ENCODE measurements around the gene AGPAT2. TPM values are rescaled to one million over a fixed set of nuclear protein-coding genes. Genes with fewer than 3 reads are reported as not detected.

AGPAT2 gene
- total RNA-seq, 2 donors from 2014 or later, result 197 to 372 TPM

GRCh38 chr9:136669791-136670464, 17.3 kb downstream of the AGPAT2 start:
- intact Hi-C loops (cut with DNase I), result no loop called here
- no peak for DNase-seq
- peaks cover 4% of the 10 kb centered on the region for H3K4me1 ChIP-seq
- no peak for TF ChIP-seq CTCF (IDR thresholded peaks at IDR 0.05)
- no peak overlapping the region for H3K4me3 ChIP-seq
- no peak overlapping the region for H3K27ac ChIP-seq
- H3K27me3 ChIP-seq, result peaks cover 38% of the 10 kb centered on the region
- H3K9ac ChIP-seq (ENCODE audit: low read depth in 2 of 2, low read length in 2 of 2), result peak overlapping the region in 1 of 2 donors; percentile 12
- H3K9me3 ChIP-seq, result no peaks in the 10 kb centered on the region
- no peaks in the 10 kb centered on the region for H3K36me3 ChIP-seq

GRCh38 chr9:136668983-136669790, 18.1 kb downstream of the AGPAT2 start:
- Histone ChIP-seq H3K9me3 (no peaks in the 10 kb centered on the region), H3K4me1 (peaks cover 4% of the 10 kb centered on the region), H3K4me3 (no peak overlapping the region), H3K27me3 (peaks cover 44% of the 10 kb centered on the region), H3K27ac (no peak overlapping the region), H3K36me3 (no peaks in the 10 kb centered on the region), H3K9ac (ENCODE audit: low read depth in 2 of 2, low read length in 2 of 2) (no peak overlapping the region)
- DNase-seq, result no peak
- intact Hi-C loops (cut with DNase I), result no loop called here
- TF ChIP-seq CTCF (IDR thresholded peaks at IDR 0.05), result no peak

GRCh38 chr9:136667940-136668760, 19.1 kb downstream of the AGPAT2 start:
- TF ChIP-seq CTCF (IDR thresholded peaks at IDR 0.05), result no peak
- Histone ChIP-seq H3K27ac (no peak overlapping the region), H3K9me3 (no peaks in the 10 kb centered on the region), H3K27me3 (peaks cover 53% of the 10 kb centered on the region), H3K9ac (ENCODE audit: low read depth in 2 of 2, low read length in 2 of 2) (peak overlapping the region in 1 of 2 donors; percentile 12), H3K4me3 (no peak overlapping the region), H3K4me1 (peaks cover 4% of the 10 kb centered on the region), H3K36me3 (no peaks in the 10 kb centered on the region)
- intact Hi-C loops (cut with DNase I), result no loop called here
- DNase-seq, result no peak

- no peak for DNase-seq
- Histone ChIP-seq H3K27ac (no peak overlapping the region), H3K4me1 (peaks cover 4% of the 10 kb centered on the region), H3K4me3 (peak overlapping the region; percentile 5), H3K36me3 (no peaks in the 10 kb centered on the region), H3K27me3 (peaks cover 57% of the 10 kb centered on the region), H3K9me3 (no peaks in the 10 kb centered on the region), H3K9ac (ENCODE audit: low read depth in 2 of 2, low read length in 2 of 2) (peak overlapping the region; percentile 2 to 12)
- no peak for TF ChIP-seq CTCF (IDR thresholded peaks at IDR 0.05)
- intact Hi-C loops (cut with DNase I), result no loop called here
These were observed 19.9 kb downstream of the AGPAT2 start for GRCh38 chr9:136667214-136667939.

All from colonic mucosa (tissue), 4 donors.